DOHH2 (cell line): ENCODE results near the gene CPSF7.
A peak's percentile ranks its signal among the peaks of the same experiment; 100 is the strongest.

Source experiments
- H3F3A ChIP-seq: fragments of 200-600 bp; sonication (generic), shearing (Covaris generic); 2 replicates; pipeline ENCODE4 v1.6.0; 2016; ENCODE audit warnings: antibody characterized with exemption, mild to moderate bottlenecking; ENCODE audit not compliant: control insufficient read depth, insufficient read depth
- H3K27ac ChIP-seq: fragments of 200-600 bp; sonication (generic); 2 replicates; pipeline ENCODE4 v1.5.1; 2014; ENCODE audit warnings: low read depth, mild to moderate bottlenecking, low read length, moderate library complexity
- H3K27me3 ChIP-seq: fragments of 200-600 bp; sonication (generic); 2 replicates; pipeline ENCODE4 v1.6.1; 2014; ENCODE audit warnings: mild to moderate bottlenecking, low read length, mixed read lengths; ENCODE audit not compliant: control insufficient read depth
- H3K36me3 ChIP-seq: fragments of 200-600 bp; sonication (generic); 2 replicates; pipeline ENCODE4 v1.6.1; 2014; ENCODE audit warnings: mild to moderate bottlenecking, low read length, moderate library complexity, mixed read lengths; ENCODE audit not compliant: control insufficient read depth
- H3K4me1 ChIP-seq: fragments of 200-600 bp; sonication (generic); 2 replicates; pipeline ENCODE4 v1.6.1; 2014; ENCODE audit warnings: mild to moderate bottlenecking, low read length, mixed read lengths; ENCODE audit not compliant: control insufficient read depth
- H3K4me2 ChIP-seq: fragments of 200-600 bp; sonication (generic); 2 replicates; pipeline ENCODE4 v1.6.0; 2014; ENCODE audit warnings: mild to moderate bottlenecking, low read length, moderate library complexity
- H3K4me3 ChIP-seq: fragments of 200-600 bp; sonication (generic); 2 replicates; pipeline ENCODE4 v1.5.1; 2014; ENCODE audit warnings: mild to moderate bottlenecking, low read length, mixed read lengths
- H3K79me2 ChIP-seq: fragments of 200-600 bp; sonication (generic); 2 replicates; pipeline ENCODE4 v1.6.1; 2014; ENCODE audit warnings: mild to moderate bottlenecking, low read length, mixed read lengths; ENCODE audit not compliant: control insufficient read depth
- H3K9me2 ChIP-seq: fragments of 200-600 bp; sonication (generic); replicated peaks from 2 replicates; pipeline ENCODE4 v1.6.1; 2014; ENCODE audit warnings: mild to moderate bottlenecking, low read length, mixed read lengths; ENCODE audit not compliant: control insufficient read depth
- H3K9me3 ChIP-seq: fragments of 200-600 bp; sonication (generic); 2 replicates; pipeline ENCODE4 v1.6.1; 2014; ENCODE audit warnings: antibody characterized with exemption, low read length, mixed read lengths; ENCODE audit not compliant: control insufficient read depth, insufficient read depth
- H4K20me1 ChIP-seq: fragments of 200-600 bp; sonication (generic); 2 replicates; pipeline ENCODE4 v1.6.0; 2014; ENCODE audit warnings: low read depth, mild to moderate bottlenecking, antibody characterized with exemption, low read length, moderate library complexity; ENCODE audit not compliant: control insufficient read depth, insufficient read depth
- CTCF ChIP-seq: fragments of 200-600 bp; sonication (generic); IDR thresholded peaks from one replicate; pipeline ENCODE4 v1.5.1; 2014; ENCODE audit warnings: antibody characterized with exemption, mild to moderate bottlenecking, low read depth, low read length; ENCODE audit not compliant: poor library complexity, severe bottlenecking
- EZH2phosphoT487 ChIP-seq: fragments of 200-600 bp; sonication (generic); IDR thresholded peaks from 2 replicates; pipeline ENCODE4 v1.6.1; 2017; ENCODE audit warnings: borderline replicate concordance, mild to moderate bottlenecking, antibody characterized with exemption, low read length, moderate library complexity, mixed read lengths

CPSF7 gene

GRCh38 chr11:61358566-61358965, 71.2 kb downstream of the CPSF7 start:
- TF ChIP-seq EZH2phosphoT487 (no peak), CTCF (no peak)
- H3K27me3 ChIP-seq: no peaks in the 10 kb centered on the region

GRCh38 chr11:61357894-61358239, 71.9 kb downstream of the CPSF7 start:
- H3K4me1 ChIP-seq: peaks cover 74% of the 10 kb centered on the region
- peak overlapping the region; percentile 99 for H3K4me3 ChIP-seq
- H3K9me3 ChIP-seq: no peaks in the 10 kb centered on the region
- peak overlapping the region; percentile 98 for H3K27ac ChIP-seq
- H3K36me3 ChIP-seq: peaks cover 69% of the 10 kb centered on the region
- peaks cover 42% of the 10 kb centered on the region for H3F3A ChIP-seq
- H3K27me3 ChIP-seq: no peaks in the 10 kb centered on the region
- H3K79me2 ChIP-seq: peaks cover 75% of the 10 kb centered on the region
- no peak for TF ChIP-seq CTCF
- TF ChIP-seq EZH2phosphoT487: no peak
- peak overlapping the region; percentile 98 for H3K4me2 ChIP-seq
- no peaks in the 10 kb centered on the region for H3K9me2 ChIP-seq
- no peaks in the 10 kb centered on the region for H4K20me1 ChIP-seq

More at GRCh38 chr11:61358566-61358965, 71.2 kb downstream of the CPSF7 start:
- peaks cover 75% of the 10 kb centered on the region for H3K79me2 ChIP-seq
- H3K4me3 ChIP-seq: peak overlapping the region; percentile 99
- H3K9me2 ChIP-seq: no peaks in the 10 kb centered on the region
- no peaks in the 10 kb centered on the region; the same call in 1 of the 2 replicates for H4K20me1 ChIP-seq
- peaks cover 68% of the 10 kb centered on the region for H3K36me3 ChIP-seq
- H3K4me2 ChIP-seq: peak overlapping the region; percentile 98
- H3K9me3 ChIP-seq: no peaks in the 10 kb centered on the region
- H3K27ac ChIP-seq: peak overlapping the region; percentile 98
- H3K4me1 ChIP-seq: peaks cover 75% of the 10 kb centered on the region
- peaks cover 42% of the 10 kb centered on the region for H3F3A ChIP-seq

DNA sequence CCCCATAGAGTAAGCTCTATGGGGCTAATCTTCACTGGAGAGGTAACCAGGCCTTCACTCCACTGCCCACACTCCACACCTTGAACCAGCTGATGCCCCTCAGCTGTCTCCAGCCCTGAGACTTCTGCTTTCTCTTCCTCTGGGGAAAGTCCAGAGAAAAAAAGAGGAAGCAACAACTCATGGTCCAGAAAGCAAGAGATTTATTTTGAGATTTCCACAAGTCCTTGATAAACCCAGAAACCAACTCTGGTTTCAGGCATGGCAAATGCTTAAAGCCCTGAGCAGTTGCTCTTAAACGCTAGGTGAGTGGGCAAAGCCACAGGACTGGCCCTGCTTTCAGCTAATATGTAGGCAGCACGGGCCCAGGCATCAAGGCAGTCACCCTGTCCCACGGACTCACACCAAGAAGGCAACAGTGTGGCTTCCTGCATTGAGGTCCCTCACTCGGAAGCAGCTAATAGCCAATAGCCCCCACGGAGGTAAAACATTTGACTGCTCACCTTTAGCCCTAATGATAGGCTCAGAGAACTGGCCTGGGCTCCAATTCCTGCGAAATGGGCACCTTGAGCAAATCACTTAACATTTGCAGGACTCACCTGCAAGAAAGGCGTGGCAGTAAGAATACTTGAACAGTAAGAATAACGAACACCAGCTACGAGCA, 72.4 kb downstream of the CPSF7 start:
- no peaks in the 10 kb centered on the region for H4K20me1 ChIP-seq
- peaks cover 70% of the 10 kb centered on the region for H3K36me3 ChIP-seq
- peak overlapping the region; percentile 99 for H3K4me3 ChIP-seq
- H3K4me2 ChIP-seq: peak overlapping the region; percentile 98
- H3K79me2 ChIP-seq: peaks cover 74% of the 10 kb centered on the region
- H3K4me1 ChIP-seq: peaks cover 74% of the 10 kb centered on the region
- no peaks in the 10 kb centered on the region for H3K27me3 ChIP-seq
- no peaks in the 10 kb centered on the region for H3K9me2 ChIP-seq
- peaks cover 42% of the 10 kb centered on the region for H3F3A ChIP-seq
- H3K27ac ChIP-seq: peak overlapping the region; percentile 98
- no peaks in the 10 kb centered on the region for H3K9me3 ChIP-seq
- TF ChIP-seq CTCF (no peak), EZH2phosphoT487 (no peak)
